GM18511 (cell line): Measurements from ENCODE around the gene IFITM2.

ENCODE experiments used
- ATAC-seq: cut with Tn5 transposase; IDR thresholded peaks from one replicate; pipeline ENCODE4 v1.9.1; 2021; ENCODE audit warnings: mild to moderate bottlenecking, moderate library complexity; ENCODE audit not compliant: unreplicated experiment

The IFITM2 gene

GRCh38 chr11:292211-293121 lies 15.2 kb upstream of the IFITM2 start:
- ATAC-seq, result no peak

- ATAC-seq, result no peak
Observed at GRCh38 chr11:293271-293851, 14.3 kb upstream of the IFITM2 start.

DNA sequence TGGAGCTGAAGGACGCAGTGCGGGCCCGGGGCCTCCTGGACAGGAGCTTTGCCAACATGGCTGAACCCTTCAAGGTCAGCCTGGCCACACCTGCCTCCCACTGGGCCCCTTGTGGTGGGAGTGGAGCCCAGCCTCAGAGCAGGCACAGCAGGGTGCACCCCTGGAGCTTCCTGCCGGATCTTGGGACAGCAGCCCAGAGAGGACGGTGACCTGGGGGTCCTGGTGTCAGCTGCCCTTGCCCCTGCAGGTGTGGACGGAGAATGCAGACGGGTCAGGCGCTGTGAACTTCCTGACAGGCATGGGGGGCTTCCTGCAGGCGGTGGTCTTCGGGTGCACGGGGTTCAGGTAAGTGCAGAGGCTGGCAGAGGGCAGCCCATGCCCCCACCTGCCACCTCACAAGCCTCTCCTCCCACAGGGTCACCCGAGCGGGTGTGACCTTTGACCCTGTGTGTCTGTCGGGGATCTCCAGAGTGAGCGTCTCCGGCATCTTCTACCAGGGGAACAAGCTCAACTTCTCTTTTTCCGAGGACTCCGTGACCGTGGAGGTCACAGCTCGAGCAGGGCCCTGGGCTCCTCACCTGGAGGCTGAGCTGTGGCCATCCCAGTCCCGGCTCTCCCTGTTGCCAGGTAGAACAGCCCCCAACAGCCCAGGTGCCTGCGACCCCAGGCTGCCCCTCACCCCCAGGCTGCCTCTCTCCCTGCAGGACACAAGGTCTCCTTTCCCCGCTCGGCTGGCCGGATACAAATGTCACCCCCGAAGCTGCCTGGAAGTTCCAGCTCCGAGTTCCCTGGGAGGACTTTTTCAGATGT lies 13.6 kb upstream of the IFITM2 start:
- no peak for ATAC-seq

DNA sequence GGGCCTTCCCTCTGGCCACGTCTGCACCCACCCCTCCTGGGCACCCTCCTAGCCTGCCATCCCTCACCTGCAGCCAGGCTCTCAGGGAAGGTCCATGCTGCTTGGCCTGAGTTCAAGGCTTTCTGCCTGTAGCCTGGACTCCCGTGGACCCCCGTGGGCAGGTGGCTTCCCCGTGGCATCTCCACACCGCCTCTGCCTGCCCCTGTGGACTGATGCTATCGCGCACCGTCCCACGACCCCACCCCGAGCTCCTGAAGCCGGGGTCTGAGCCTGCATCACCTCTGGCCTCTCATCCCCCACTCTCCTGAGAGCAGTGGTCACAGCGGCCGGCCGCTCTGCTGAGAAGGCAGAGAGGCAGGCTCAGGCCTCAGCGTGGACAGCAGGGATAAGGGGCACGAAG lies 12.8 kb upstream of the IFITM2 start:
- no peak for ATAC-seq

DNA sequence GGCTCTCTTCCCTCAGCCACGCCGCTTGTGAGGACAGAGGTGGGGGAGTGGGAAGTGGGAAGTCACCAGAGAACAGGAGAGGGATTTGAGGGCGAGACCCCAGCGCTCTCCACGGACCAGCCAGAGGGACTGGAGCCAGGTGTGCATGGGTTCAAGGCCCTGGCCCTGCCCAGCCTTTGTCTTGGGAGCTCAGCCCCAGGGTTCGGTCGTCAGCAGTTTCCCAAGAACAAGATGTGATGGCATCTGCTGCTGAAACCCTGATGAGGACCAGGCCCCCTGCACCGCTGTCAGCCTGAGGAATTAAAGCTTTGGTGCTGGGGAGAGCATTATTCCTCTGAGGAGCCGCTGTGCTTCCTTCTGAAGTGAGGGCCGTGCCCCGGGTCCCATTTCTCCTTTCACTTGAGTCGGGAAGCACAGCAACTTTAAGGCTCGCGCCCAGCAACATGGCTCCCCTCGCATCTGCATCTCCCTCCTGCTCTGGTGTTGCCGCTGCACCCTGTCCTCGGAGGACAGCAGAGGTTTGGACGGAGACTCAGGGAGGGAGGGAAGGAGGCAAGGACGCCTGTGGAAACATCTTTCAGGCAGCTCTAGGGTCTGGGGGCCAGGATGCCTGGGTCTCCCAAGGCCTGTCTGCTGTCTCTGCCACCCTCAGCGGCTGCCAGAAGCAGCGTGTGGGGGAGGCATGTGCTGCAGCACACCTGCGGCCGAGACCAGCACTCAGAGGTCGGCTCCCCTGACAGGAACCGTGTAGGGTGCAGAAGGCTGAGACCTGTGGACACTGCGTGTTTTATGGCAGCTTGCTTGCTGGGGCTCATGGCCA lies 12.1 kb upstream of the IFITM2 start:
- no peak for ATAC-seq

DNA sequence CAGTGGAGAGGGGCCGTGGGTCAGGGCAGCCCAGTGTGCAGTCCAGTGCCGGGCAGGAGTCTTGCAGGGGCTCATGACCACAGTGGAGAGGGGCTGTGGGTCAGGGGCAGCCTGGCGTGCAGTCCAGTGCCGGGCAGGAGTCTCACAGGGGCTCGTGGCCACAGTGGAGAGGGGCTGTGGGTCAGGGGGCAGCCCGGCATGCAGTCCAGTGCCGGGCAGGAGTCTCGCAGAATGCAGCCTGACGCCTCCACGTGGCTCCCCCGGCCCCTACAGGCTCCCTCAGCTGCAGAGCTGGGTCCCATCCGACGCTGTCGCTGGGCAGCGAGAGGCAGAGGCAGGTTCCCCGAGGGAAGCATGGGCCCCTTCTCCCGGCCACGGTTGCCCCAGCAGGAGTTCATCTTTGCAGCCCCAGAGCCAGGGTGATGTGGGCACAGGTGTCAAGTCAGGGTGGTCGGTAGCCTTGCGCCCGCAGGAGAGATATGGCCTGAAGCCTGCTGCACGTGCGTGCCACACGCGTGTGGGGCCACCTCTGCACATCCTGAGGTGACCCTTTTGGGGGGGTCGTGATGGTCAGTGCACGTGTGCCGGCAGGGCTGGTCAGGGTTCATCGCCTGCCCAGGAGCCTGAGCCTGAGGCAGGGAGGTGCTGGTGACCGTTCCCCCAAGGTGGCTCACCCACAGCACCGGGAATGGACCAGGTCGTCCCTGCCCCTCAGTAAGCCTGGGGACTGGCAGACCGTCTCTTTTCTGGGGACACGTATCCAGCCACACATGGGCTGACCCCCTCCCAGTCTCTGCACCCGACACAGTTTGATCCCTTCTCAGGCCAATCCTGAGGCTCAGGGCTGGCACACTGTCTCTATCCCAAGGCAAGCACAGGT lies 11.2 kb upstream of the IFITM2 start:
- no peak for ATAC-seq

DNA sequence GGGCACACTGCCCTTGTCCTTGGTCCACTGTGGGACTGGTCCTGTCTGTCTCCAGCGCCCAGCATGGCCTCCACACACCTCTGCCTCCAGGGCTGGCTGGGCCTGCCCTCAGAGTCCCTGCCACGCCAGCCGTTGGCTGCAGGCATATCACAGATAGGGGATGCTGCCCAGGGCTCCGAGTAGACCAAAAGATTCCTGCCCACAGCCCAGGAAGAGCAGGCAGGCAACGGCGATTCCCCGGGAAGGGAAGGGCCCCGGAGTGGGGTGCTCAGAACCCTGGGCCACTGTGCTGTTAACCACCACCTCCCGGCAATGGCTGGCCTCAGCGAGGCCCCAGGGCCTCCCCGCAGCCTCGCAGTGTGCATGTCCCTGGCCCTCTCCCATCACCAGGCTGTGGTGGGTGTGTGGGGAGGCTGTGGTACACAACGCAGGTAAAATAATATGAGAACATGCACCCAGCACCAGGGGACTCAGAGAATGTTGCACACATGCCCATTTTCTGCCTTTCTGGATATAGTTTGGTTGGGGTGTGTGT lies 10.5 kb upstream of the IFITM2 start:
- ATAC-seq, result no peak

DNA sequence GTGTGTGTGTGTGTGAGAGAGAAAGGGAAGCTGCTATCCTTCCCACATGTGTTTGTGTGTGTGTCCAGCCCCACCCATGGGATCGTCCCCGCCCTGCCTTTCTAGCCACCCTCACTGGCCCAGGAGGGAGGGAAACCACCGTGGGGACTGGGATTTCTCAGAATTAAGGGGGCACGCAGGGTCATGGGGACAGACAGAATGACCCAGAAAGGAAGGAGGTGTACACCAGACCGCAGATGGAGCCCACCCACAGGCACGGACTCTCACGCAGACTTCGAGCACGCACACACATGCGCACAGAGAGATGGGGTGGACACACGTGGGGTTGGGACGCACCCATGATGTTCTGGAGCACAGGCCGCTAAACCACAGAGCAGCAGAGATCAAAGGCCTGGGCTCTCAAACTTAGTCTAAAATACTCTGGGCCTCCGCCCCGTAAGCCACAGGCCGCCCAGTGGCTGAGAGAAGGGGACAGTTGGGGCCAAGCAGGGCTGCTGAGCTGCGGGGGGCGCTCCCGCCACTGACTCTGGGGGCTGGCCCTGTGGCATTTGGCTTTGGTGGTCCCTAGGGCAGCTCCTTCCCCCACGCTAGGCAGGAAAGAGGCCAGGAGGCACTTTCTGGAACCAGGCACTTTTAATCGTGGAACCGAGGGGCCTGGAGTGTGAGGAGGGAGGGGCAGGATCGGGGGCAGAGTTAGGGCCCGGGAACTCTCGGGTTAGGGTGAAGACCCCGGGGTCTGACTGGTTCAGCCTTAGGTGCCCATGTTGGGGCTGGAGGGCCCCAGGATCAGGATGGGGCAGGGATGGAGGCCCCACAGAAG lies 9.8 kb upstream of the IFITM2 start:
- ATAC-seq, result no peak

DNA sequence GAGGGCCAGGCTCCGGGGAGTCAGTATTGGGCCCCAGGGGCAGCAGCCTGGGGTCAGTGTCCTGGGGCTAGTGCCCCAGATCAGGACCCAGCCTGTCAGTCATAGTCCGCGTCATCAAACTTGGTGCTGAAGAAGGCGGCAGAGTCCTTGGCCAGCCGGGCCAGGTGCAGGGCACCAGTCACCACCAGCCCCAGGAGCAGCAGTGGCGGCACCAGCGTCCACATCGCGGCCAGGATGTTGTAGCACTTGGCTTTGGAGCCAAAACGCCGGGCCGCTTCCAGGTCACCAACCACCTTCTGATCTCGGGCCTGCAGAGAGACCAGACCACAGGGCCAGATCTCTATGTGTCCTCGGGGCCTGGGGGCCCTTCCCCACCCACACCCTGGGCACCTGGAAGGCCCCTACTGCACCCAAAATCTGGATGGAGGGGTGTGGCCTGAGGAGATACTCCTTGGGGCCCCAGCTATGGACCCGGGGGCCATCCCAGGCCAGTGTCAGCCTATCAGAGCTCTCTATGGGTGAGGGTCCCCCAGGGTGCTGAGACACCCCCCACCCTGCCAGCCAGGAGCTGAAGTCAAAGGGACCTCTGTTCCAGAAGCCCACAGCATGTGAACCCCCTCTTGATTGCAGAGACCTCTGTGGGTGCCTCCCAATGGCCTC lies 9.1 kb upstream of the IFITM2 start:
- no peak for ATAC-seq

DNA sequence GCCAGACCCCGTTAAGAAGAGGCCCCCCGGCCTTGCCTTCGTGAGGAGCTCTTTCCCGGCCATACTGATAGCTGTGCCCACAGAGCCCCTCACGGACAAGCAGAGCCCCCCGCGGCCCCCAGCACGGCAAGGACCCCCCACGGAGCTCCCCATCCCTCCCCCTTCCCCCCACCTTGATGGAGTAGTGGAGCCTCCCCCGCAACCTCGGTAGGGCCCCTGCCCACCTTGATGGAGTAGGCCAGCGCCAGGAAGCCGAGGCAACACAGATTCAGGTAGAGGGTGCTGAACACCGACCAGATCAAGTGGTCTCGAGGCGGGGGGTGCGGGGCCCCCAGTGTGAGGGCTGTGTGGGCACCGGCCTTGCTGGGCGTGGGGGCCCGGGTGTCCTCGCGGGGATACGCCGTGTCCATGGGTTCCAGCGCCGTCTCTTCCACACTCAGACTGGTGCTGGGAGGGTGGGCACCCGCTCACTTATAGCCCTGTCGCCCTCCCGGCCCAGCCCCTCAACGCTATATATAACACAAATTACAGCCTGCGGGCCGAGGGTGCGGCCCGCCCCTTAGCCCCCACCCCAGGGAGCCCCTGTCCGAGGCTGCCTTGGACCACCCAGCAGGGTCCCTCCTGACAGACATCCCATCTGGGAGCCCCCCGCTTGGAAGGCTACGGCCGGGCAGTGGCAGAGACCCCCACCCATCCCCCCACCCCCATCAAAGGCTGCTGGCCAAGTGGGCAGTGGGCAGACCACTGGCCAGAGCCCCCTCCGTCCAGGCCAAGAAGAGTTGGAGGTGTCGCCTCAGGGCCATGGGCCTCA lies 8.3 kb upstream of the IFITM2 start, which contains the start of gene IFITM5:
TSS of gene IFITM5 (minus strand) at position 446 of the 811 bp plus-strand sequence. CDS start at position 410, 36 bp downstream.
- ATAC-seq, result no peak

GRCh38 chr11:299951-300735 lies 7.5 kb upstream of the IFITM2 start:
- no peak for ATAC-seq

DNA sequence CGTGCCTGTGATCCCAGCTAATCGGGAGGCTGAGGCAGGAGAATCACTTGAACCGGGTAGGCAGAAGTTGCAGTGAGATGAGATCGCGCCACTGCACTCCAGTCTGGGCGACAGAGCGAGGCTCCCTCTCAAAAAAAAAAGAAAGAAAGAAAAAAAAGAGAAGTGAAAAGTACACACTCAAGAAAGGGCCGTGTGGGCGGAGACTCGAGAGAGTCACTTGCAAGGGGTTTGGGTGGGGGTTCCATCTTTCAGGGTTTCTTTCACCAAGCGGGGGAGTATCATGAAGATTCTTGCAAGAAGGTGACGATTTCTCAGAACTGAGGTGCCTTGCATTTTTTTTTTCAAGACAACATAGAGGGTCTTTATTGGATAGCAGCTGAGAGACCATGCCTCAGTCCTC lies 4.3 kb upstream of the IFITM2 start:
- no peak for ATAC-seq

DNA sequence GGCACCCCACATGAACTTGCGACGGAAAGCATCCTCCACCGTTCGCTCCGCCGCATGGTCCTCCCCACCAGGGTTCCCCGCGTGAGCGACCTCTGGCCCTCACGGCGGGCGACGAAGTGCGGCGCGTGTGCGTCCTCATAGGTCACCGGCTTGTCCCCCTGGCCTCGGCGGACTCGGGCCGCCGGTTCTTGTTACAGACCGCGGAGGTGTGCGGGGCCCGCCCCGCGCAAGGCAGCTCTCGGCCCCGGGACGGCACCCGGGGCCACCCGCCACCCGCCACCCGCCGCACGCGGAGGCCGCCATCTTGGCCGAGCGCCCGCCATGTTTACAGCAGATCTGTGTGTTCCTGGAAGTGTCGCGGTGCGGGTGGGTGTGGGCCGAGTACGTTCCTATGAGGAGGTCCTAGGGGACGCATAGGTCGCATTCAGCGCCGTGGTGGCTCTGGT lies 3.5 kb upstream of the IFITM2 start:
- no peak for ATAC-seq

GRCh38 chr11:304915-305843 lies 2.4 kb upstream of the IFITM2 start:
- no peak for ATAC-seq

- ATAC-seq, result no peak
Observed at GRCh38 chr11:305844-306211, 1.8 kb upstream of the IFITM2 start.
